Measurements from ENCODE around the gene MGAT4A. TPM values are rescaled to one million over a fixed set of nuclear protein-coding genes. Genes with fewer than 3 reads are reported as not detected.

MGAT4A gene
- total RNA-seq, 1 donor from 2014 or later: 0.38 TPM

DNA sequence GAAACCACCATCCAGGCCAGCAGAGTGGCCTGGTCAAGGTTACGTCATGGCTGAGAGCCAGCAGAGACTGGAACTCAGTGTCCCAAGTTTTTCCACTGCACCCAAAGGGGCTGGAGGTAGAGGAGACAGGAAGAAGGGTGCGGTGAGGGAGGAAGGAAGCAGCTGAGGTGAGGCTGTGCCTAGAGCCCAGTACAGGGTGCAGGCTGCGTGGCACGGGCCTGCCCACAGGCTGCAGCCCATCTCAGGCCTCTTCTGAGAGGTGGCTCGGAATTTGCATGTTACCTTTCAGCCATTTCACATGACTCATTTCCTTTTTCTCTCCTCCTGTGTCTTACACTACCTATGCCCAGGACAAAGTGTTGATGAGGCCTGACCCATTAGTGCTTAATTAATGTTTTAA is 13.7 kb upstream of the MGAT4A start:
- H3K9me3 Mint-ChIP-seq (ENCODE audit: unreplicated experiment): no peaks in the 10 kb centered on the region

DNA sequence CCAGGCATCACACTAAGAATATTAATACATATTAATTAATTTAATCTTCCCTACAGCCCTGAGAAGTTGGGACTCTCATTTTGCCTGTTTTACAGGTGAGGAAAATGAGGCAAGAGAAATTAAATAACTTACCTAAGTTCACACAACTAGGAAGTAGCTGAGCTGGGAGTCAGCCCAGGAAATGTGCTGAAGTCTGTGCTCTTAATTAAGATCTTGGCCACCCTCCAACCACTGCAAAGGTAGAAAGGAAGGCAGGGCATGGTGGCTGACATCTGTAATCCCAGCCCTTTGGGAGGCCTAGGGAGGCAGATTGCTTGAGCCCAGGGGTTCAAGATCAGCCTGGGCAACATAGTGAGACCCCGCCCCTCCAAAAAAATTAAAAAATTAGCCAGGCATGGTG is 12.9 kb upstream of the MGAT4A start:
- no peaks in the 10 kb centered on the region for H3K36me3 Mint-ChIP-seq (ENCODE audit: unreplicated experiment)
- no peak overlapping the region for H3K4me3 Mint-ChIP-seq (ENCODE audit: unreplicated experiment)
- no peaks in the 10 kb centered on the region for H3K9me3 Mint-ChIP-seq (ENCODE audit: unreplicated experiment)
- H3K27ac Mint-ChIP-seq (ENCODE audit: unreplicated experiment): no peak overlapping the region
- H3K27me3 Mint-ChIP-seq (ENCODE audit: unreplicated experiment): peaks cover 31% of the 10 kb centered on the region
- DNase-seq (ENCODE audit: extremely low spot score, unreplicated experiment): no peak
- TF ChIP-seq, protein P1, sequence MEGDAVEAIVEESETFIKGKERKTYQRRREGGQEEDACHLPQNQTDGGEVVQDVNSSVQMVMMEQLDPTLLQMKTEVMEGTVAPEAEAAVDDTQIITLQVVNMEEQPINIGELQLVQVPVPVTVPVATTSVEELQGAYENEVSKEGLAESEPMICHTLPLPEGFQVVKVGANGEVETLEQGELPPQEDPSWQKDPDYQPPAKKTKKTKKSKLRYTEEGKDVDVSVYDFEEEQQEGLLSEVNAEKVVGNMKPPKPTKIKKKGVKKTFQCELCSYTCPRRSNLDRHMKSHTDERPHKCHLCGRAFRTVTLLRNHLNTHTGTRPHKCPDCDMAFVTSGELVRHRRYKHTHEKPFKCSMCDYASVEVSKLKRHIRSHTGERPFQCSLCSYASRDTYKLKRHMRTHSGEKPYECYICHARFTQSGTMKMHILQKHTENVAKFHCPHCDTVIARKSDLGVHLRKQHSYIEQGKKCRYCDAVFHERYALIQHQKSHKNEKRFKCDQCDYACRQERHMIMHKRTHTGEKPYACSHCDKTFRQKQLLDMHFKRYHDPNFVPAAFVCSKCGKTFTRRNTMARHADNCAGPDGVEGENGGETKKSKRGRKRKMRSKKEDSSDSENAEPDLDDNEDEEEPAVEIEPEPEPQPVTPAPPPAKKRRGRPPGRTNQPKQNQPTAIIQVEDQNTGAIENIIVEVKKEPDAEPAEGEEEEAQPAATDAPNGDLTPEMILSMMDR (IDR thresholded peaks at IDR 0.05): no peak
- H3K4me1 Mint-ChIP-seq (ENCODE audit: unreplicated experiment): peaks cover 6% of the 10 kb centered on the region

More for the DNA sequence above, 13.7 kb upstream of the MGAT4A start:
- Mint-ChIP-seq H3K27me3 (ENCODE audit: unreplicated experiment) (peaks cover 35% of the 10 kb centered on the region), H3K27ac (ENCODE audit: unreplicated experiment) (no peak overlapping the region), H3K36me3 (ENCODE audit: unreplicated experiment) (no peaks in the 10 kb centered on the region), H3K4me3 (ENCODE audit: unreplicated experiment) (no peak overlapping the region), H3K4me1 (ENCODE audit: unreplicated experiment) (peaks cover 6% of the 10 kb centered on the region)
- TF ChIP-seq, protein P1 (IDR thresholded peaks at IDR 0.05): no peak
- DNase-seq (ENCODE audit: extremely low spot score, unreplicated experiment): no peak

DNA sequence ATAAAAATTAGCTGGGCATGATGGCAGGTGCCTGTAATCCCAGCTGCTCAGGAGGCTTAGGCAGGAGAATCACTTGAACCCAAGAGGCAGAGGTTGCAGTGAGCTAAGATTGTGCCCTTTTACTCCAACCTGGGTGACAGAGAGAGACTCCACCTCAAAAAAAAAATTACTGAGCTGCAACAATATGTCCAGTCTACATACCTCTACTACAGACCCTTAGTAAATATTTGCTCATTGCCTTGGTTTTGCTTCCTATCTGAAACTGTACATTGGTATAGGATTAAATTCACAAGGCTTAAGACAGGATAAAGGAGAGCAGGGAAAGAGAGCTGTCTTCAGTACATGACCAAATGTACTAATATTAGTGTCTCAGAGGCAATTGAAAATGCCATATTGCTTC is 8.1 kb upstream of the MGAT4A start:
- peaks cover 39% of the 10 kb centered on the region for H3K27me3 Mint-ChIP-seq (ENCODE audit: unreplicated experiment)

DNA sequence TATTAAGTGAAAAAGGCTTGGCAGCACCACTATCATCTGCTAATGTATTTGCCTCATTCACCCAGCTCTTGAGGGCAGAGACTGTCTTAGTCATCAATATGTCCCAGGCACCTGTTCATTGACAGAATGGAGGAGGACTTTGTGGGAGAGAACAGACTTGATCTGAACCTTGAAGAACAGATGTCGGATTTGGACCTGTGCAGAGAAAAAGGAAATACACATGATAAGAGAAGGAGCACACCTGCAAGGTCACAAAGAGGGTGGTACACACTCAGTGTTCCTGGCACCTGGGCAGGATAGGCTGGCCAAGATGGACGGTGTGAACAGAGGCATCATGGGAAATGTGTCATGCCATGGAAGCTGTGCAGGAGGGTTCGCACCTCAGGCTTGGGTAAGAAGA is 7.4 kb upstream of the MGAT4A start:
- H3K4me1 Mint-ChIP-seq (ENCODE audit: unreplicated experiment): no peaks in the 10 kb centered on the region
- H3K27me3 Mint-ChIP-seq (ENCODE audit: unreplicated experiment): peaks cover 44% of the 10 kb centered on the region
- no peak overlapping the region for H3K27ac Mint-ChIP-seq (ENCODE audit: unreplicated experiment)
- TF ChIP-seq, protein P1 (IDR thresholded peaks at IDR 0.05): no peak
- no peak overlapping the region for H3K4me3 Mint-ChIP-seq (ENCODE audit: unreplicated experiment)
- no peak for DNase-seq (ENCODE audit: extremely low spot score, unreplicated experiment)
- H3K9me3 Mint-ChIP-seq (ENCODE audit: unreplicated experiment): no peaks in the 10 kb centered on the region
- no peaks in the 10 kb centered on the region for H3K36me3 Mint-ChIP-seq (ENCODE audit: unreplicated experiment)

More for the DNA sequence above, 8.1 kb upstream of the MGAT4A start:
- H3K4me1 Mint-ChIP-seq (ENCODE audit: unreplicated experiment): no peaks in the 10 kb centered on the region
- TF ChIP-seq, protein P1 (IDR thresholded peaks at IDR 0.05): no peak
- no peaks in the 10 kb centered on the region for H3K36me3 Mint-ChIP-seq (ENCODE audit: unreplicated experiment)
- H3K4me3 Mint-ChIP-seq (ENCODE audit: unreplicated experiment): no peak overlapping the region
- DNase-seq (ENCODE audit: extremely low spot score, unreplicated experiment): no peak
- no peaks in the 10 kb centered on the region for H3K9me3 Mint-ChIP-seq (ENCODE audit: unreplicated experiment)
- H3K27ac Mint-ChIP-seq (ENCODE audit: unreplicated experiment): no peak overlapping the region

DNA sequence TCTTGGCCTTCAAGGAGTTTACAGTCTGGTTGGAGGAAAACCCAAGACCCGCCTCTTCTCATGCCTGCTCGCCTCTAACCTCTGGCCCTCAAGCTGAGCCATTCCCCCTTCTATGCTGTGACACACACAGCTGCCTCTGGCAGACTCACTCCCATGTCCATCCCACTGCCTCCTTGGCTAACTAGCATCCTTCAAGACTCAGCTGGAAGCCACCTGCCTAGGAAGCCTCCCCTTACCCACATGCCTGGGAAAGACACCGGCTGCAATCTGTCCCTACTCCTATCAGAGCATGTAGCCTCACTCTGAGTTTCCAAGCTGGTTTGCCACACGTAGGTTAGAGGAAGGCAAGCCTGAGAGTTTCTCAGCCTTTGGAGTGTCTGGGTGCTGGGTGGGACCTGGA is 6.9 kb upstream of the MGAT4A start:
- Mint-ChIP-seq H3K36me3 (ENCODE audit: unreplicated experiment) (no peaks in the 10 kb centered on the region), H3K27me3 (ENCODE audit: unreplicated experiment) (peaks cover 46% of the 10 kb centered on the region), H3K27ac (ENCODE audit: unreplicated experiment) (no peak overlapping the region), H3K4me1 (ENCODE audit: unreplicated experiment) (no peaks in the 10 kb centered on the region), H3K9me3 (ENCODE audit: unreplicated experiment) (no peaks in the 10 kb centered on the region), H3K4me3 (ENCODE audit: unreplicated experiment) (no peak overlapping the region)
- TF ChIP-seq, protein P1 (IDR thresholded peaks at IDR 0.05): no peak
- no peak for DNase-seq (ENCODE audit: extremely low spot score, unreplicated experiment)

All from osteocyte (in vitro differentiated cells).